ENCODE data around the gene KRT15. TPM values are rescaled to one million over a fixed set of nuclear protein-coding genes. Genes with fewer than 3 reads are reported as not detected.

The KRT15 gene
- total and polyA plus RNA-seq, 10 of the 15 experiments (the other 5 are each of a cell fraction or from before 2014, with no cell fraction given) = 0.06 to 0.17 TPM; not detected in 8

DNA sequence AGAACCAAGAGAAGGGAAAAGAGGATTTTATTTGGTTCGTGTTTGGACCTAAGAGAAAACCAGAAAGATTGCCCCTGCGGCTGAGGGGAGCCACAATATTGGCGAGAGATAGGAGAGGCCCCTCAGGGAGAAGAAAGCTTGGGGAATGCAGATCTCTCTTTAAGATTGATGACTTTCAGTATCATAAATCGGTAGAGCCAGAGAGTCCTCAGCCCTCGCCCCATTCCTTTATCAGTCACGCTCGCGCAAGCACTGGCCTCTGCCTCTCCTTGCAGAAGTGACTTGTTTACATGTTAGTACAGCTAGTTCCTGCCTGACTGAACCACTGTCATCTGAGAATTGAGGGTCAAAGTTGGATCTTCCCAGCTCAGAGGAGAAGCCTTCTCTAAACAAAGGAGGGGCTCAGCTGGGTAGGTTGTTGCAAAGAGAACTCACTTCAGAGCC, 30.9 kb upstream of the KRT15 start:
- intact Hi-C loops (cut with micrococcal nuclease; ENCODE audit: unreplicated experiment) = loop anchor here (1.0 to 2.0 kb wide), 5 partner anchors 99 to 747 kb away; no protein-coding TSS in a partner anchor
- no peak for DNase-seq (ENCODE audit: low read depth, low spot score)
- Histone ChIP-seq H3K79me2 (ENCODE audit: control insufficient read depth, insufficient read depth, low read length) (no peaks in the 10 kb centered on the region), H2AFZ (ENCODE audit: control insufficient read depth, low read depth, low read length) (no peak overlapping the region), H3K9ac (ENCODE audit: control insufficient read depth, insufficient read depth, low read length) (no peak overlapping the region), H3K27me3 (replicated peaks in 1 of 2; ENCODE audit: control insufficient read depth in 2 of 2, insufficient read depth in 2 of 2, low read length in 1 of 2) (no peaks in the 10 kb centered on the region; a peak in 2 of 4 replicates), H3K27ac (ENCODE audit: control insufficient read depth, insufficient read depth) (no peak overlapping the region), H3K4me2 (ENCODE audit: control insufficient read depth, insufficient read depth) (no peak overlapping the region), H3K36me3 (ENCODE audit: control insufficient read depth in 2 of 2, insufficient read depth in 2 of 2, low read length in 1 of 2) (no peaks in the 10 kb centered on the region), H3K4me1 (ENCODE audit: control insufficient read depth, insufficient read depth, low read length) (no peaks in the 10 kb centered on the region), H3K9me3 (replicated peaks; ENCODE audit: control insufficient read depth, insufficient read depth, low read length) (no peaks in the 10 kb centered on the region; the same call in 2 of the 3 replicates), H4K20me1 (ENCODE audit: control insufficient read depth, insufficient read depth) (no peaks in the 10 kb centered on the region), H3K4me3 (no peak overlapping the region)
- SMC1A ChIA-PET (ENCODE audit: uncharacterized antibody, unreplicated experiment) = interaction anchor here (0.7 to 5.3 kb wide), 18 partner anchors 8 to 934 kb away, joined by 3 to 34 read pairs (median 4); no protein-coding TSS in a partner anchor
- FAIRE-seq = no peak
- RAD21 ChIA-PET (ENCODE audit: unreplicated experiment) = interaction anchor here (0.9 to 3.3 kb wide), 12 partner anchors 96 to 934 kb away, joined by 3 to 32 read pairs (median 6); no protein-coding TSS in a partner anchor
- in situ Hi-C loops (cut with MboI) = loop anchor here (5.0 kb wide), 2 partner anchors 113 to 642 kb away; no protein-coding TSS in a partner anchor
- CTCF ChIA-PET = interaction anchor here (0.6 to 6.3 kb wide), 41 partner anchors 9 to 1022 kb away, joined by 3 to 146 read pairs (median 5); partner anchors contain the start of gene EIF1
- BruUV-seq (replicated peaks) = no TSS peak
- POLR2A ChIA-PET = no interaction called here
- WGBS (ENCODE audit: insufficient coverage, insufficient replicate concordance, low lambda C conversion rate, missing lambda C conversion rate) = 71% methylated on average over 8 of the region's 8 CpGs
- TF ChIP-seq FOXK2 (IDR thresholded peaks at IDR 0.05) (no peak), ZNF207 (IDR thresholded peaks at IDR 0.05; ENCODE audit: borderline replicate concordance) (no peak), EGR1 (IDR thresholded peaks at IDR 0.05; ENCODE audit: borderline replicate concordance in 1 of 2, low read depth in 2 of 2, low read length in 2 of 2) (no peak), NRF1 (conservative IDR thresholded peaks at IDR 0.05; ENCODE audit: low read depth, low read length) (no peak), HDGF (IDR thresholded peaks at IDR 0.05) (no peak), CBX3 (IDR thresholded peaks at IDR 0.05; ENCODE audit: borderline replicate concordance, low read depth) (no peak), IKZF2 (IDR thresholded peaks at IDR 0.05) (no peak), MEF2B (IDR thresholded peaks at IDR 0.05; ENCODE audit: partially characterized antibody, poor library complexity, severe bottlenecking) (no peak), PAX8 (IDR thresholded peaks at IDR 0.05) (no peak), SREBF1 (IDR thresholded peaks at IDR 0.05; ENCODE audit: low read length) (no peak), RB1 (IDR thresholded peaks at IDR 0.05; ENCODE audit: borderline replicate concordance) (no peak), TCF7 (IDR thresholded peaks at IDR 0.05; ENCODE audit: borderline replicate concordance) (no peak), POLR2A (IDR thresholded peaks at IDR 0.05; ENCODE audit: low read depth, low read length) (no peak), SMAD1 (IDR thresholded peaks at IDR 0.05; ENCODE audit: low read depth, partially characterized antibody) (no peak), ZNF274 (IDR thresholded peaks at IDR 0.05; ENCODE audit: insufficient read depth, insufficient read length) (no peak), YBX1 (IDR thresholded peaks at IDR 0.05) (no peak), MTA3 (IDR thresholded peaks at IDR 0.05; ENCODE audit: borderline replicate concordance, low read length) (no peak)
- no peak for ATAC-seq

Measured in GM12878 (cell line).